Kidney (tissue), 14 donors: ENCODE measurements around the gene CELF4. TPM values are rescaled to one million over a fixed set of nuclear protein-coding genes. Genes with fewer than 3 reads are reported as not detected.

ENCODE experiments used
- DNase-seq, 5 donors: peaks; one replicate each; pipeline ENCODE4 v3.0.0-alpha.2; 2013 to 2020
- FAIRE-seq: peaks from 2 replicates; lab custom pipeline; 2012; peaks lifted over from hg19 to GRCh38; lab: Jason Lieb, UNC
- H3K27ac ChIP-seq, 2 donors: one replicate each; pipeline ENCODE4 v1.7.0; 2013; ENCODE audit warnings: low read depth in 2 of 2, low read length in 2 of 2, inconsistent platforms in 1 of 2
- H3K27me3 ChIP-seq: one replicate; pipeline ENCODE4 v1.7.1; 2013; ENCODE audit warnings: low read length, inconsistent platforms; ENCODE audit not compliant: control insufficient read depth, insufficient read depth
- H3K36me3 ChIP-seq, 3 donors: one replicate each; pipeline versions ENCODE4 v1.7.0 to v1.7.1; 2013; ENCODE audit warnings: low read length in 3 of 3, control low read depth in 1 of 3, inconsistent platforms in 1 of 3; ENCODE audit not compliant: insufficient read depth in 3 of 3, control insufficient read depth in 2 of 3
- H3K4me1 ChIP-seq, 3 donors: one replicate each; pipeline versions ENCODE4 v1.7.0 to v1.7.1; 2013; ENCODE audit warnings: low read length in 3 of 3, inconsistent platforms in 1 of 3, low read depth in 1 of 3; ENCODE audit not compliant: control insufficient read depth in 2 of 3, insufficient read depth in 2 of 3
- H3K4me3 ChIP-seq, 3 donors: one replicate each; pipeline versions ENCODE4 v1.7.0 to v1.8.1; 2013; ENCODE audit warnings: low read length in 3 of 3, control low read depth in 1 of 3, inconsistent platforms in 1 of 3
- H3K9ac ChIP-seq, 3 donors: one replicate each; pipeline versions ENCODE4 v1.7.0 to v1.7.1; 2013; ENCODE audit warnings: low read length in 3 of 3, control low read depth in 1 of 3, inconsistent platforms in 1 of 3
- H3K9me3 ChIP-seq, 3 donors: one replicate each; pipeline versions ENCODE4 v1.7.0 to v1.7.1; 2013; ENCODE audit warnings: low read length in 3 of 3, control low read depth in 1 of 3, inconsistent platforms in 1 of 3; ENCODE audit not compliant: control insufficient read depth in 2 of 3, insufficient read depth in 1 of 3
- intact Hi-C: fragments of 100-400 bp; cut with DNase I; formaldehyde crosslinking; loops from one replicate; pipeline ENCODE4 v1.11.1; 2022
- polyA plus RNA-seq: library from polyadenylated mRNA; stranded (reverse); fragments of 350-450 nt; fragmentation: Illumina TruSeq; extraction: RNeasy Lipid Tissue Mini Kit (QIAGEN cat#74804); gene quantifications from one replicate; pipeline ENCODE4 v1.2.3, GENCODE V29; 2014; ENCODE audit warnings: low read depth, low replicate concordance; ENCODE audit not compliant: insufficient read depth
- total RNA-seq: library from RNA; stranded (reverse); fragmentation: NEBNext Ultra II Directional; extraction: Animal tissue kit (Norgen Biotek cat#: 25700); gene quantifications from one replicate; pipeline ENCODE4 v1.2.1, GENCODE V29; 2021
- TF ChIP-seq, protein P1 (sequence below): IDR thresholded peaks from 3 replicates; pipeline ENCODE4 v1.5.1; 2012; ENCODE audit warnings: mild to moderate bottlenecking, moderate library complexity, borderline replicate concordance; ENCODE audit not compliant: insufficient read depth; ENCODE audit errors: extremely low read depth
- donor health status: control.
- donor health status: control.
- donor health status: control.
- donor health status: control.
- donor health status: control.
- donor health status: DM: yes; HTN: yes; CAD: no.
- donor health status: Normal renal cell carcinoma (clear cell type).

Gene CELF4
- total and polyA plus RNA-seq, 2 donors from 2014 or later = 0.85 to 1.5 TPM

DNA sequence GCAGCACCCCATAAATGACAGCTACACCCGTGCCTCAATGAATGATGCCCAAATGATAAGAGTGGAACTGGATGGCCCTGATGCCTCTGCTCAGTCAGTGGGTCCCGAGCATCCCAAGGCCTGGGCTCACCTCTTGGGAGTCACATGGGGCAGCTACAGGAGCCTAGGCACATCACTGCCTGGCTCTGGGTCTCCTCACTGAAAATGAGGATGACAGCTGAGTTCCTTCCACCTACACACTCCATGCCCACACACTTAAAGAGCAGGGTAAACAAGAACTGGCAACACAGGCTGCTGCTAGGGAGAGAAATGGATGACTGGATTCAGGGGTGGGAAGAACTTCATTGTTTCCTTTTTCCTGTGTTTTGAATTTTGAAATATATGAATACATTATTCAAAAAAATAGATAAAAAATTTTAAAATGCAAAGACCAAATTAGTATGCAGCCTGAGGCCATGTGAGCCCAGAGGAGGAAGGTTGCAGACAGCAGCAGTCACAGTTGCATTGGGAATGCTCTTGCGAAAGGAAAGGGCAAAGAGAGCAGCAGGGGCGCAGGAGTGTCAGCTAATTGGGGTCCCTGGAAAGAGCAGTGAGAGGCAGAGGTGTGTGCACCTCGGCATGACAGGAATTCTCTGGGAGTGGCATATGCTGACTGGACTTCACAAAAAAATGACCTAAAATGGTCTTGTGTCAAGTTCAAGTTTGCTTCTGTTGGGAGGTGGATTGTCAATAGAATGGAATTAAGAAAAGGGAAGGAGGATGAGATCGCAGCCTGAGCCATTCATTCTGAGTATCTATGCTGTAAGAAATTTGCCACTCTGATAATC is 327.1 kb downstream of the CELF4 start:
- no peak for DNase-seq
- FAIRE-seq = no peak
- intact Hi-C loops = no loop called here
- H3K4me3 ChIP-seq = no peak overlapping the region
- H3K9ac ChIP-seq = no peak overlapping the region
- no peaks in the 10 kb centered on the region for H3K9me3 ChIP-seq
- no peaks in the 10 kb centered on the region for H3K27me3 ChIP-seq
- no peaks in the 10 kb centered on the region for H3K36me3 ChIP-seq
- TF ChIP-seq, protein P1, sequence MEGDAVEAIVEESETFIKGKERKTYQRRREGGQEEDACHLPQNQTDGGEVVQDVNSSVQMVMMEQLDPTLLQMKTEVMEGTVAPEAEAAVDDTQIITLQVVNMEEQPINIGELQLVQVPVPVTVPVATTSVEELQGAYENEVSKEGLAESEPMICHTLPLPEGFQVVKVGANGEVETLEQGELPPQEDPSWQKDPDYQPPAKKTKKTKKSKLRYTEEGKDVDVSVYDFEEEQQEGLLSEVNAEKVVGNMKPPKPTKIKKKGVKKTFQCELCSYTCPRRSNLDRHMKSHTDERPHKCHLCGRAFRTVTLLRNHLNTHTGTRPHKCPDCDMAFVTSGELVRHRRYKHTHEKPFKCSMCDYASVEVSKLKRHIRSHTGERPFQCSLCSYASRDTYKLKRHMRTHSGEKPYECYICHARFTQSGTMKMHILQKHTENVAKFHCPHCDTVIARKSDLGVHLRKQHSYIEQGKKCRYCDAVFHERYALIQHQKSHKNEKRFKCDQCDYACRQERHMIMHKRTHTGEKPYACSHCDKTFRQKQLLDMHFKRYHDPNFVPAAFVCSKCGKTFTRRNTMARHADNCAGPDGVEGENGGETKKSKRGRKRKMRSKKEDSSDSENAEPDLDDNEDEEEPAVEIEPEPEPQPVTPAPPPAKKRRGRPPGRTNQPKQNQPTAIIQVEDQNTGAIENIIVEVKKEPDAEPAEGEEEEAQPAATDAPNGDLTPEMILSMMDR = no peak
- H3K4me1 ChIP-seq = no peaks in the 10 kb centered on the region
- H3K27ac ChIP-seq = no peak overlapping the region

- no peaks in the 10 kb centered on the region for H3K36me3 ChIP-seq
- no peaks in the 10 kb centered on the region for H3K27me3 ChIP-seq
- H3K9ac ChIP-seq = no peak overlapping the region
- TF ChIP-seq, protein P1 = no peak
- DNase-seq (no peak), FAIRE-seq (no peak)
- H3K4me3 ChIP-seq = no peak overlapping the region
- no peak overlapping the region for H3K27ac ChIP-seq
- no peaks in the 10 kb centered on the region for H3K9me3 ChIP-seq
- no peaks in the 10 kb centered on the region for H3K4me1 ChIP-seq
- intact Hi-C loops = no loop called here
Measured at GRCh38 chr18:37235583-37235982, 330.0 kb downstream of the CELF4 start.

DNA sequence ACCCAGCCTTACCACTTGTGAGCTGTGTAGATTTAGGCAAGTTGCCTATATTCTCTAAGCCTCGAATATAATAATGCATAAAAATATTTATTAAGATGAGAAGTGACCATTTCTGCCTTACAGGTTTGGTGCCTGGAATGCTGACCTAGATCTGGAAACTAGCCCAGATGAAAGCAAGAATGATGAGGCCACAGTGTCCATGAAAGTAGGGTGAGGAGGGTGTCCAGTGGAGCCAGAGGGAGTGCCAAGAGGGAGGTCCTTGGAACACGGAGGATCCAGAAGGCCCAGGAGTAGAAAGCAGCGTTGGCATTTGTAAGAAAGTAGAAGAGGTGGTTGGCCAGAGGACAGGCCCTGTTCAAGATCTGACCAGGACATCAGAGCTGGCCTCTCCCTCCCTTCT is 334.3 kb downstream of the CELF4 start:
- Histone ChIP-seq H3K27ac (no peak overlapping the region), H3K4me1 (no peaks in the 10 kb centered on the region), H3K36me3 (no peaks in the 10 kb centered on the region), H3K4me3 (no peak overlapping the region), H3K9me3 (no peaks in the 10 kb centered on the region), H3K27me3 (no peaks in the 10 kb centered on the region), H3K9ac (no peak overlapping the region)
- DNase-seq (no peak), FAIRE-seq (no peak)
- intact Hi-C loops = no loop called here
- TF ChIP-seq, protein P1 = no peak
